ENCODE measurements around the gene CCDC197. TPM values are rescaled to one million over a fixed set of nuclear protein-coding genes. Genes with fewer than 3 reads are reported as not detected.

Gene CCDC197
- total RNA-seq, 1 donor from 2014 or later = not detected

- peak; percentile 62 for TF ChIP-seq CTCF (conservative IDR thresholded peaks at IDR 0.05; ENCODE audit: low read depth, low read length)
- DNase-seq (ENCODE audit: low read depth) = peak; percentile 15
- H3K4me3 ChIP-seq (ENCODE audit: low read depth, low read length) = no peak overlapping the region
Observed at GRCh38 chr14:94051115-94051514, 54.0 kb downstream of the CCDC197 start.

GRCh38 chr14:94051779-94052178, 54.7 kb downstream of the CCDC197 start:
- no peak for DNase-seq (ENCODE audit: low read depth)

GRCh38 chr14:94052199-94052598, 55.1 kb downstream of the CCDC197 start:
- TF ChIP-seq CTCF (conservative IDR thresholded peaks at IDR 0.05; ENCODE audit: low read depth, low read length) = no peak
- DNase-seq (ENCODE audit: low read depth) = no peak
- H3K4me3 ChIP-seq (ENCODE audit: low read depth, low read length) = no peak overlapping the region

More at GRCh38 chr14:94051779-94052178, 54.7 kb downstream of the CCDC197 start:
- TF ChIP-seq CTCF (conservative IDR thresholded peaks at IDR 0.05; ENCODE audit: low read depth, low read length) = no peak
- no peak overlapping the region for H3K4me3 ChIP-seq (ENCODE audit: low read depth, low read length)

GRCh38 chr14:94052662-94053061, 55.6 kb downstream of the CCDC197 start:
- TF ChIP-seq CTCF (conservative IDR thresholded peaks at IDR 0.05; ENCODE audit: low read depth, low read length) = no peak
- no peak overlapping the region for H3K4me3 ChIP-seq (ENCODE audit: low read depth, low read length)
- DNase-seq (ENCODE audit: low read depth) = no peak

GRCh38 chr14:94054401-94054800, 57.3 kb downstream of the CCDC197 start:
- H3K4me3 ChIP-seq (ENCODE audit: low read depth, low read length) = no peak overlapping the region
- TF ChIP-seq CTCF (conservative IDR thresholded peaks at IDR 0.05; ENCODE audit: low read depth, low read length) = no peak

GRCh38 chr14:94054936-94055335, 57.8 kb downstream of the CCDC197 start:
- no peak for DNase-seq (ENCODE audit: low read depth)
- no peak overlapping the region for H3K4me3 ChIP-seq (ENCODE audit: low read depth, low read length)
- no peak for TF ChIP-seq CTCF (conservative IDR thresholded peaks at IDR 0.05; ENCODE audit: low read depth, low read length)

More at GRCh38 chr14:94054401-94054800, 57.3 kb downstream of the CCDC197 start:
- DNase-seq (ENCODE audit: low read depth) = no peak

GRCh38 chr14:94056579-94057308, 59.6 kb downstream of the CCDC197 start:
- no peak overlapping the region for H3K4me3 ChIP-seq (ENCODE audit: low read depth, low read length)
- no peak for DNase-seq (ENCODE audit: low read depth)
- no peak for TF ChIP-seq CTCF (conservative IDR thresholded peaks at IDR 0.05; ENCODE audit: low read depth, low read length)
